ENCODE results near the gene LDLRAP1. TPM values are rescaled to one million over a fixed set of nuclear protein-coding genes. Genes with fewer than 3 reads are reported as not detected.

LDLRAP1 gene
- total RNA-seq, 1 donor from 2014 or later: 20.7 TPM

DNA sequence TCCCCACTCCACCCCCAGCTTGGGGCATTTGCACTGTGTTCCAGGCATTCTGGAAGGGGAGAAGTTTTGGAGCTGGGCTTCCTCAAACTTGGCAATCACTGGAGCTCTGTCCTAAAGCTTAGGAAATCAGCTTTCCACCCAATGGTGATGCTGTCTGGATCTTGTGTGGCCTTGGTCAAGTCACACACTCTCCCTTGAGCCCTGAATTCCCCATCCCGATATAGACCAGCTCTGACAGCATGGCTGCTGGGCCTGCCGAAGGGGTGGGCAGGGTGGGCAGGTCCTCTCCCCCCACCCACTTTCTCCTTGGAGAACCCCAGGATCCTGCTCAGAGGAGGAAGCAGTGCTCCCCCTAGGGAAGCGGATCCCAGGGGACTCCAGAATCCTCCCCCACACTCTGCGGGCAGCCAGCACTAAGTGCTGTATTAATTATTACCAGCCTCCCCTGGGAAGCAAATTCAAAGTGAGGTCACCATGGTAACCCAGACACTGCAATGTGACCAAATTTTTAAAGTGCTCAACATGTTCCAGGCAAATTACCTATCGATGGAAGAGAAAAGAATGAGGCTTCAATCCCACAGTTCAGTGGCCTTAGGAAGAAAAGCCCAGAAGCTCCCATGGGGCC lies 21.3 kb upstream of the LDLRAP1 start:
- Mint-ChIP-seq H3K4me1 (ENCODE audit: unreplicated experiment) (peaks cover 17% of the 10 kb centered on the region), H3K27ac (no peak overlapping the region), H3K36me3 (no peaks in the 10 kb centered on the region), H3K9me3 (peaks cover 6% of the 10 kb centered on the region), H3K4me3 (no peak overlapping the region), H3K27me3 (no peaks in the 10 kb centered on the region)
- TF ChIP-seq, protein P1, sequence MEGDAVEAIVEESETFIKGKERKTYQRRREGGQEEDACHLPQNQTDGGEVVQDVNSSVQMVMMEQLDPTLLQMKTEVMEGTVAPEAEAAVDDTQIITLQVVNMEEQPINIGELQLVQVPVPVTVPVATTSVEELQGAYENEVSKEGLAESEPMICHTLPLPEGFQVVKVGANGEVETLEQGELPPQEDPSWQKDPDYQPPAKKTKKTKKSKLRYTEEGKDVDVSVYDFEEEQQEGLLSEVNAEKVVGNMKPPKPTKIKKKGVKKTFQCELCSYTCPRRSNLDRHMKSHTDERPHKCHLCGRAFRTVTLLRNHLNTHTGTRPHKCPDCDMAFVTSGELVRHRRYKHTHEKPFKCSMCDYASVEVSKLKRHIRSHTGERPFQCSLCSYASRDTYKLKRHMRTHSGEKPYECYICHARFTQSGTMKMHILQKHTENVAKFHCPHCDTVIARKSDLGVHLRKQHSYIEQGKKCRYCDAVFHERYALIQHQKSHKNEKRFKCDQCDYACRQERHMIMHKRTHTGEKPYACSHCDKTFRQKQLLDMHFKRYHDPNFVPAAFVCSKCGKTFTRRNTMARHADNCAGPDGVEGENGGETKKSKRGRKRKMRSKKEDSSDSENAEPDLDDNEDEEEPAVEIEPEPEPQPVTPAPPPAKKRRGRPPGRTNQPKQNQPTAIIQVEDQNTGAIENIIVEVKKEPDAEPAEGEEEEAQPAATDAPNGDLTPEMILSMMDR (conservative IDR thresholded peaks at IDR 0.05): no peak
- no peak for DNase-seq (ENCODE audit: extremely low spot score, unreplicated experiment)

DNA sequence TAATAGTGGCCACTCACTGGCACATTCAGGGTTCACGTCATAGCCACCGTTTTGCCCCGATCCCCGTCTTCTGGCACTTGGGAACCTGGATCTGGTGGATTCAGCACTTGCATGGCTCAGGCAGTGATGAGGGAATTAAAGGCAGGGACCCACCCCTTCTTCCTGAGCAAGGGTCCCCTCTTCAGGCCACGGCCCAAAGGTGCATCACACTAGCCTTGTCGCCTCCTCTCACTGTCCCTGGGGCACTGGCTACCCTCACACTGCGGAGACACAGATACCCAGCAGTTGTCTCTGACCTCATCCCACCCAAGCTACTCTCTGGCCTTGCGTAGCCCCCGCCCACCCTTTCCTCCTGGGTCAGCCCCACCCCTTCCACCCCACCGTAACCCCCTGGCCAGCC lies 19.9 kb upstream of the LDLRAP1 start:
- H3K4me1 Mint-ChIP-seq (ENCODE audit: unreplicated experiment): peaks cover 17% of the 10 kb centered on the region
- TF ChIP-seq, protein P1 (conservative IDR thresholded peaks at IDR 0.05): no peak
- no peak overlapping the region for H3K4me3 Mint-ChIP-seq

DNA sequence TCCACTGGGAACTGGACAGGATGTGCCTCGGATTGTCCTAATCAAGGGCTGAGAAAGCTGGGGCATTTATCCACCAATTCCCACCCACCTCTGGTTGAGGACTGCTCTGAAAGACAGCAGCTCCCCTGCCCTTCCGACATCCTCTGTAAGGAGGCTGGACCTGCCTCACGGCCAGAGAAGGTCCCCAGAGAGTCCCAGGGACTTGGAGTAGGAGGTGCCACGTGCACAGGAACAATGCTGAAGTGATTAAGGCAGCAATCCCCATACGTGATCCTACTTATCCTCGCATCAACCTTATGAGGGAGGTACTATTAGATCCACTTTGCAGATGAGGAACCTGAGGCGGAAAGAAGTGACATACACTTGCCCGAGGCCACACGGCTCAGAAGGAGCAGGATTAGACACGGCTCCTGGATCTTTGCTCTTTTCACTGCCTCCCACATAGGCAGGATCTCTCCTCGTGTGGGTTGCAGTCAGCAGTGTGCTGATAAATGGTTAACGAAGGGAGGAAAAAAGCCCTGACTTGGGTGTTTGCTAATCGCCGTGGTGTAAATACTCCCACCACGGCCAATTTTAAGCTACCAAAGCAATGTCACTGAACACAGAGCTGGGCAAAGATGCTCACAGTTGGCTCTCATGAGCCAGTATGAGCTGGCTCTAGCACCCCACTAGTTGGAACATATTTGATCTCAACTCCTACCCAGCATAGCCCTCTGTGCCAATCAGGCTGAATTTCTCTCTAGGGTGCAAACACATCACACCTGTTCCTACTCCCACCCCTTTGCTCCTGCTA lies 18.6 kb upstream of the LDLRAP1 start:
- TF ChIP-seq, protein P1 (conservative IDR thresholded peaks at IDR 0.05): no peak
- DNase-seq (ENCODE audit: extremely low spot score, unreplicated experiment): no peak
- no peak overlapping the region for H3K27ac Mint-ChIP-seq

More for the DNA sequence above, 19.9 kb upstream of the LDLRAP1 start:
- DNase-seq (ENCODE audit: extremely low spot score, unreplicated experiment): no peak
- Mint-ChIP-seq H3K27me3 (no peaks in the 10 kb centered on the region), H3K36me3 (no peaks in the 10 kb centered on the region), H3K9me3 (peaks cover 6% of the 10 kb centered on the region), H3K27ac (no peak overlapping the region)

DNA sequence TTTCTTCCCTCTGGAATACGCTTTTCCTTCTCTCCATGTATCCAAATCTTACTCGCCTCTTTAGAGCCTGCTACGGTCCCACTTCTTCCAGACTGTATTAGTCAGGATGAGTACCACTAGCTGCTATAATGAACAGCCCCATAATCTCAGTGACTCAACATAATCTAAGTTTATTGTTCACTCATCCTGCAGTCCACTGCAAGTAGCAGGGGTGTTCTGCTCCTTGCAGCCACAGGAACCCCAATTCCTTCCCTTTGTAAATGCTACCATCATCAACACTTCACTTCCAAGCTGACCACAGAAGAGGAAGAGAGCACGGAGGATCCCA lies 18.1 kb upstream of the LDLRAP1 start:
- Mint-ChIP-seq H3K36me3 (no peaks in the 10 kb centered on the region), H3K4me1 (ENCODE audit: unreplicated experiment) (peaks cover 17% of the 10 kb centered on the region), H3K27me3 (no peaks in the 10 kb centered on the region), H3K27ac (no peak overlapping the region), H3K4me3 (no peak overlapping the region), H3K9me3 (peaks cover 6% of the 10 kb centered on the region)
- no peak for DNase-seq (ENCODE audit: extremely low spot score, unreplicated experiment)
- TF ChIP-seq, protein P1 (conservative IDR thresholded peaks at IDR 0.05): no peak

More for the DNA sequence above, 18.6 kb upstream of the LDLRAP1 start:
- H3K36me3 Mint-ChIP-seq: no peaks in the 10 kb centered on the region
- H3K27me3 Mint-ChIP-seq: no peaks in the 10 kb centered on the region
- H3K9me3 Mint-ChIP-seq: peaks cover 6% of the 10 kb centered on the region
- H3K4me3 Mint-ChIP-seq: no peak overlapping the region
- H3K4me1 Mint-ChIP-seq (ENCODE audit: unreplicated experiment): peaks cover 17% of the 10 kb centered on the region

DNA sequence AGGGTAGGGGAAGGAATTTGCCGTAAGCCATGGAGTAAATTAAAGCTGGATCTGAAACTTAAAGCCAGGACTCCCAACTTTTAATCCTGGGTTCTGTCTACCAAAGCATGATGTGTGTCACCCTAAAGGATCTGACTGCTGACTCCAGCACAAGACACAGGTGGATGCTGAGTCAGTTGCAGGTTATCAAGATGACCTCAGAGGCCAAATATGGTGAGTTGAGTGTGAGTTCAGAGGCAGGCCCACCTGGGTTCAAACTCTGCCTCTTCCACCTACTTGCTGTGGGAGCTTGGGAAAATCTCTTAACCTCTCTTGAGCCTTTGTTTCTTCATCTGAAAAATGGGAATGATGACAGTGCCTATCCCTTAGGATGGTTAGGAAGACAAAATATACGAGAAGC lies 16.7 kb upstream of the LDLRAP1 start:
- TF ChIP-seq, protein P1 (conservative IDR thresholded peaks at IDR 0.05): no peak

More for the DNA sequence above, 16.7 kb upstream of the LDLRAP1 start:
- Mint-ChIP-seq H3K27ac (no peak overlapping the region), H3K4me1 (ENCODE audit: unreplicated experiment) (peaks cover 13% of the 10 kb centered on the region), H3K36me3 (no peaks in the 10 kb centered on the region), H3K9me3 (peaks cover 6% of the 10 kb centered on the region), H3K27me3 (no peaks in the 10 kb centered on the region), H3K4me3 (no peak overlapping the region)
- DNase-seq (ENCODE audit: extremely low spot score, unreplicated experiment): no peak

Data from type B pancreatic cell (in vitro differentiated cells).